Activated CD8-positive, alpha-beta memory T cell treated with anti-CD3 and anti-CD28 coated beads, Interleukin-2, amount 10 ng/mL, durations not matched to agents 7 days and 5 days (primary cell): ENCODE results near the gene GNAO1. TPM values are rescaled to one million over a fixed set of nuclear protein-coding genes. Genes with fewer than 3 reads are reported as not detected.
A peak's percentile ranks its signal among the peaks of the same experiment; 100 is the strongest.

ENCODE experiments used
- ATAC-seq: fragments of 150-1000 bp; cut with Tn5 transposase; one replicate; pipeline ENCODE4 v1.10.0; 2021; ENCODE audit warnings: moderate library complexity
- CTCF ChIA-PET: fragments of 350-600 bp; sonication (Branson Sonifier 250); formaldehyde crosslinking; loops from one replicate; lab custom pipeline; 2021; ENCODE audit warnings: antibody characterized with exemption; lab: Charles Lee
- DNase-seq: peaks from one replicate; pipeline ENCODE4 v3.0.0-alpha.2; 2020
- H3K27ac Mint-ChIP-seq: one replicate; pipeline ENCODE4 v1.8.0; 2021; ENCODE audit warnings: mild to moderate bottlenecking, mixed read lengths
- H3K27me3 Mint-ChIP-seq: one replicate; pipeline ENCODE4 v1.8.0; 2021; ENCODE audit warnings: mixed read lengths
- H3K36me3 Mint-ChIP-seq: one replicate; pipeline ENCODE4 v1.8.0; 2021; ENCODE audit warnings: mild to moderate bottlenecking, mixed read lengths
- H3K4me1 Mint-ChIP-seq: one replicate; pipeline ENCODE4 v1.8.0; 2021; ENCODE audit warnings: mixed read lengths
- H3K4me3 Mint-ChIP-seq: one replicate; pipeline ENCODE4 v1.8.0; 2021; ENCODE audit warnings: mild to moderate bottlenecking, moderate library complexity, mixed read lengths
- H3K9me3 Mint-ChIP-seq: one replicate; pipeline ENCODE4 v1.8.0; 2022; ENCODE audit warnings: low read depth, mixed read lengths
- total RNA-seq, 2 experiments: library from RNA; stranded (reverse); gene quantifications; one replicate each; pipeline ENCODE4 v1.2.3, GENCODE V29; 2021

Gene GNAO1
- total RNA-seq, 2 experiments from 2014 or later = 1.5 to 4.3 TPM

GRCh38 chr16:56191835-56192634 is 746 bp downstream of the GNAO1 start:
- CTCF ChIA-PET = interaction anchor here (1.2 kb wide), 1 partner anchor 126 kb away, joined by 3 read pairs; no protein-coding TSS in a partner anchor
- H3K36me3 Mint-ChIP-seq = peaks cover 2% of the 10 kb centered on the region
- H3K27me3 Mint-ChIP-seq = peaks cover 84% of the 10 kb centered on the region
- peaks cover 23% of the 10 kb centered on the region for H3K4me1 Mint-ChIP-seq
- DNase-seq = no peak
- H3K9me3 Mint-ChIP-seq = no peaks in the 10 kb centered on the region
- H3K27ac Mint-ChIP-seq = no peak overlapping the region
- ATAC-seq = no peak
- H3K4me3 Mint-ChIP-seq = peak overlapping the region; percentile 72

- DNase-seq = no peak
- ATAC-seq = no peak
- Mint-ChIP-seq H3K9me3 (no peaks in the 10 kb centered on the region), H3K36me3 (peaks cover 2% of the 10 kb centered on the region), H3K27me3 (peaks cover 87% of the 10 kb centered on the region), H3K27ac (no peak overlapping the region), H3K4me1 (peaks cover 23% of the 10 kb centered on the region), H3K4me3 (peak overlapping the region; percentile 33)
- CTCF ChIA-PET = interaction anchor here (1.4 kb wide), 1 partner anchor 164 kb away, joined by 5 read pairs; no protein-coding TSS in a partner anchor
Measured at GRCh38 chr16:56192635-56192945, 1.3 kb downstream of the GNAO1 start.

- no peaks in the 10 kb centered on the region for H3K9me3 Mint-ChIP-seq
Measured at GRCh38 chr16:56192986-56193945, 2.0 kb downstream of the GNAO1 start.

GRCh38 chr16:56193951-56194726 is 2.9 kb downstream of the GNAO1 start:
- Mint-ChIP-seq H3K9me3 (no peaks in the 10 kb centered on the region), H3K4me3 (no peak overlapping the region), H3K27ac (no peak overlapping the region), H3K27me3 (peaks cover 78% of the 10 kb centered on the region), H3K4me1 (peaks cover 23% of the 10 kb centered on the region), H3K36me3 (peaks cover 2% of the 10 kb centered on the region)
- ATAC-seq (peak; percentile 62), DNase-seq (peak; percentile 75)
- CTCF ChIA-PET = interaction anchor here (1.4 to 1.6 kb wide), 2 partner anchors 9 to 162 kb away, joined by 5 to 6 read pairs; no protein-coding TSS in a partner anchor

More at GRCh38 chr16:56192986-56193945, 2.0 kb downstream of the GNAO1 start:
- Mint-ChIP-seq H3K36me3 (peaks cover 2% of the 10 kb centered on the region), H3K27ac (no peak overlapping the region), H3K4me1 (peaks cover 23% of the 10 kb centered on the region), H3K4me3 (peak overlapping the region; percentile 33), H3K27me3 (peaks cover 85% of the 10 kb centered on the region)
- CTCF ChIA-PET = interaction anchor here (1.4 to 1.6 kb wide), 2 partner anchors 9 to 163 kb away, joined by 5 to 6 read pairs; no protein-coding TSS in a partner anchor
- ATAC-seq (no peak), DNase-seq (no peak)

- no peaks in the 10 kb centered on the region for H3K9me3 Mint-ChIP-seq
- peaks cover 2% of the 10 kb centered on the region for H3K36me3 Mint-ChIP-seq
- ATAC-seq = no peak
- CTCF ChIA-PET = interaction anchor here (1.6 kb wide), 1 partner anchor 8 kb away, joined by 6 read pairs; no protein-coding TSS in a partner anchor
- H3K27me3 Mint-ChIP-seq = peaks cover 68% of the 10 kb centered on the region
- no peak overlapping the region for H3K4me3 Mint-ChIP-seq
- peaks cover 20% of the 10 kb centered on the region for H3K4me1 Mint-ChIP-seq
- H3K27ac Mint-ChIP-seq = no peak overlapping the region
- DNase-seq = no peak
Measured at GRCh38 chr16:56195151-56195550, 3.9 kb downstream of the GNAO1 start.

GRCh38 chr16:56196381-56196780 is 5.1 kb downstream of the GNAO1 start:
- no peak for ATAC-seq
- peaks cover 19% of the 10 kb centered on the region for H3K4me1 Mint-ChIP-seq
- peaks cover 62% of the 10 kb centered on the region for H3K27me3 Mint-ChIP-seq
- H3K4me3 Mint-ChIP-seq = no peak overlapping the region
- H3K36me3 Mint-ChIP-seq = peaks cover 2% of the 10 kb centered on the region
- CTCF ChIA-PET = no interaction called here
- no peak overlapping the region for H3K27ac Mint-ChIP-seq
- no peaks in the 10 kb centered on the region for H3K9me3 Mint-ChIP-seq
- no peak for DNase-seq

GRCh38 chr16:56197192-56197992 is 6.1 kb downstream of the GNAO1 start:
- ATAC-seq (no peak), DNase-seq (no peak)
- peaks cover 2% of the 10 kb centered on the region for H3K36me3 Mint-ChIP-seq
- H3K27ac Mint-ChIP-seq = no peak overlapping the region
- peaks cover 17% of the 10 kb centered on the region for H3K4me1 Mint-ChIP-seq
- H3K27me3 Mint-ChIP-seq = peaks cover 55% of the 10 kb centered on the region
- CTCF ChIA-PET = no interaction called here
- H3K4me3 Mint-ChIP-seq = no peak overlapping the region
- H3K9me3 Mint-ChIP-seq = no peaks in the 10 kb centered on the region

- Mint-ChIP-seq H3K27me3 (peaks cover 47% of the 10 kb centered on the region), H3K36me3 (no peaks in the 10 kb centered on the region), H3K4me1 (peaks cover 11% of the 10 kb centered on the region), H3K9me3 (no peaks in the 10 kb centered on the region), H3K4me3 (no peak overlapping the region), H3K27ac (peak overlapping the region; percentile 67)
- DNase-seq (no peak), ATAC-seq (no peak)
- CTCF ChIA-PET = interaction anchor here (1.8 kb wide), 1 partner anchor 120 kb away, joined by 5 read pairs; no protein-coding TSS in a partner anchor
Measured at GRCh38 chr16:56198006-56198754, 6.9 kb downstream of the GNAO1 start.

GRCh38 chr16:56198755-56199114 is 7.4 kb downstream of the GNAO1 start:
- no peak overlapping the region for H3K27ac Mint-ChIP-seq
- ATAC-seq = no peak
- H3K4me3 Mint-ChIP-seq = no peak overlapping the region
- CTCF ChIA-PET = interaction anchor here (1.4 to 2.0 kb wide), 3 partner anchors 13 to 120 kb away, joined by 3 to 9 read pairs (median 5); no protein-coding TSS in a partner anchor
- H3K27me3 Mint-ChIP-seq = peaks cover 41% of the 10 kb centered on the region
- H3K36me3 Mint-ChIP-seq = no peaks in the 10 kb centered on the region
- no peaks in the 10 kb centered on the region for H3K9me3 Mint-ChIP-seq
- peaks cover 7% of the 10 kb centered on the region for H3K4me1 Mint-ChIP-seq
- DNase-seq = no peak

GRCh38 chr16:56199164-56199563 is 7.9 kb downstream of the GNAO1 start:
- peak overlapping the region; percentile 71 for H3K27ac Mint-ChIP-seq
- peak; percentile 64 for DNase-seq
- H3K9me3 Mint-ChIP-seq = no peaks in the 10 kb centered on the region
- H3K36me3 Mint-ChIP-seq = no peaks in the 10 kb centered on the region
- H3K4me3 Mint-ChIP-seq = no peak overlapping the region
- H3K27me3 Mint-ChIP-seq = peaks cover 37% of the 10 kb centered on the region
- peak; percentile 60 for ATAC-seq
- H3K4me1 Mint-ChIP-seq = peaks cover 3% of the 10 kb centered on the region
- CTCF ChIA-PET = interaction anchor here (1.4 to 2.0 kb wide), 3 partner anchors 13 to 119 kb away, joined by 3 to 9 read pairs (median 5); no protein-coding TSS in a partner anchor

- H3K27me3 Mint-ChIP-seq = peaks cover 23% of the 10 kb centered on the region
- no peaks in the 10 kb centered on the region for H3K36me3 Mint-ChIP-seq
- CTCF ChIA-PET = interaction anchor here (1.3 kb wide), 1 partner anchor 117 kb away, joined by 3 read pairs; no protein-coding TSS in a partner anchor
Measured at GRCh38 chr16:56201030-56201429, 9.7 kb downstream of the GNAO1 start.

More at GRCh38 chr16:56201030-56201429, 9.7 kb downstream of the GNAO1 start:
- no peaks in the 10 kb centered on the region for H3K4me1 Mint-ChIP-seq
- ATAC-seq (no peak), DNase-seq (no peak)
- H3K27ac Mint-ChIP-seq = no peak overlapping the region
- no peak overlapping the region for H3K4me3 Mint-ChIP-seq
- no peaks in the 10 kb centered on the region for H3K9me3 Mint-ChIP-seq
